Measurements from ENCODE around the gene SLC35F2.
"Not testable (repeated sequence)": the region's sequence is repeated elsewhere in the genome, so short reads cannot be mapped to it uniquely, and the experiment has no call there.

Gene SLC35F2, protein sequence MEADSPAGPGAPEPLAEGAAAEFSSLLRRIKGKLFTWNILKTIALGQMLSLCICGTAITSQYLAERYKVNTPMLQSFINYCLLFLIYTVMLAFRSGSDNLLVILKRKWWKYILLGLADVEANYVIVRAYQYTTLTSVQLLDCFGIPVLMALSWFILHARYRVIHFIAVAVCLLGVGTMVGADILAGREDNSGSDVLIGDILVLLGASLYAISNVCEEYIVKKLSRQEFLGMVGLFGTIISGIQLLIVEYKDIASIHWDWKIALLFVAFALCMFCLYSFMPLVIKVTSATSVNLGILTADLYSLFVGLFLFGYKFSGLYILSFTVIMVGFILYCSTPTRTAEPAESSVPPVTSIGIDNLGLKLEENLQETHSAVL

DNA sequence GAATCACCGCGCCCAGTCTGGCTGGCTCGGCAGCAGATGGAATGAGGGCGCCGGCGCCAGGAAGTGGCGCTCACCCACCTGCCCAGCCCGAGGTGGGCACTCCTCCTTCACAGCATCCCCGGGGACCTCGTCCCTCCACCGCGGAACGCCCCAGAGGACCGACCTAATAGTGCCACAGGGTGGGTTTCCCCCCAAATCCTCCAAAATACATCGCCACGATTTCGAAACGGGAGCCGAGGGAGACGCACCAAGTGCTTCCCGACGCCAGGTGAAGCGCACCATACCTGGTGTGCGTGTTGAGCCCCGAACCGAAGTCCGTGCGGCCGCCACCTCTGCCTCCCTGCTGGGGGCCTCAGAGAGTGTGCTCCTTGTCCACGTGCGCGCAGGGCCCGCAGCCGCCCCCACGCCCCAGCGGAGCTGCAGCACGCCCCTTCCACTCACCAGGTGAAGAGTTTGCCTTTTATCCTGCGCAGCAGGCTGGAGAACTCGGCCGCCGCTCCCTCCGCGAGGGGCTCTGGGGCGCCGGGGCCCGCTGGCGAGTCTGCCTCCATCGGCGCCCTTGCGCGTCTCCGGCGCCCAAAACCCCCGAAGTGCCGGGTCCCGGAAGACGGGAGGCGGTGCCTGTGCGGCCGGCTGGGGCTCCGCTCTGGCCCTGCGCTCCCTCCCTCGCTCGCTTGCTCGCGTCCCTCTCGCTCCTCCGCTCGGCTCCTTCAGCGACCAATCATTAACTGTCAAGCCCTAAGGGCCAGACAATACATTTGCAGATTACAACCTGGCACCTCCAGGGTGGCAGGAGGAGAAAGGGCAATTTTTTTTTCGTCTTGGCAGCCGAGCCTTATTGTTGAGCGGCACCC lies at the start of gene SLC35F2:
Gene SLC35F2 (minus strand): TSS at position 571 of the 854 bp plus-strand sequence. CDS start 20 bp downstream, at position 551.
- no peak for DNase-seq (ENCODE audit: low read depth, low spot score)

DNA sequence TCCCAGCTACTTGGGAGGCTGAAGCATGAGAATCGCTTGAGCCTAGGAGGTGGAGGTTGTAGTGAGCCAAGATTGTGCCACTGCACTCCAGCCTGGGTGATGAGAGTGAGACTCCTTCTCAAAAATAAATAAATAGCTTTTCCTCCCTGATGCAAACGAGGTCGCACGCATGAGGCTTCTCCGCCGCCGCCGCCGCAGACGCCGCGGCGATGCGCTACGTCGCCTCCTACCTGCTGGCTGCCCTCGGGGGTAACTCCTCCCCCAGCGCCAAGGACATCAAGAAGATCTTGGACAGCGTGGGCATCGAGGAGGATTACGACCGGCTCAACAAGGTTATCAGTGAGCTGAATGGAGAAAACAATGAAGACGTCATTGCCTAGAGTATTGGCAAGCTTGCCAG lies 49.6 kb upstream of the SLC35F2 start:
- no peak for DNase-seq (ENCODE audit: low read depth, low spot score)

DNA sequence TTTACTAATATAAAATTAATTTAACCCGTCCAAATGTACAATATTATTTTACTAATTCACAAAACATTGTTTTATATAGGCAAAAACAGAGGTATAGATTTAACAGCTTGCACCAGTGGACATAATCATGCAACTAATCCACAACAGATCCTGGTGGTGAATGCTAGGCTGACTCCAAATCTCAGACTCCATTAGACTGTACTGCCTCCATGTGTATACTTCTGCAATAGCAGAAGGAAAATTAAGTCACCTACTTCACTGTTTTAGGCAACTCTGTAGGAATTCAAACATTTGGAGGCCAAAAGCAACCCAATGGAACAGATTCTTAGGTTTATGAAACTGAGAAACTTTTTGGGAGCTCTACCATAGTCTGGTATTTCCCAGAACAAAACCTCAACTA lies 39.7 kb upstream of the SLC35F2 start:
- DNase-seq (ENCODE audit: low read depth, low spot score) = no peak

DNA sequence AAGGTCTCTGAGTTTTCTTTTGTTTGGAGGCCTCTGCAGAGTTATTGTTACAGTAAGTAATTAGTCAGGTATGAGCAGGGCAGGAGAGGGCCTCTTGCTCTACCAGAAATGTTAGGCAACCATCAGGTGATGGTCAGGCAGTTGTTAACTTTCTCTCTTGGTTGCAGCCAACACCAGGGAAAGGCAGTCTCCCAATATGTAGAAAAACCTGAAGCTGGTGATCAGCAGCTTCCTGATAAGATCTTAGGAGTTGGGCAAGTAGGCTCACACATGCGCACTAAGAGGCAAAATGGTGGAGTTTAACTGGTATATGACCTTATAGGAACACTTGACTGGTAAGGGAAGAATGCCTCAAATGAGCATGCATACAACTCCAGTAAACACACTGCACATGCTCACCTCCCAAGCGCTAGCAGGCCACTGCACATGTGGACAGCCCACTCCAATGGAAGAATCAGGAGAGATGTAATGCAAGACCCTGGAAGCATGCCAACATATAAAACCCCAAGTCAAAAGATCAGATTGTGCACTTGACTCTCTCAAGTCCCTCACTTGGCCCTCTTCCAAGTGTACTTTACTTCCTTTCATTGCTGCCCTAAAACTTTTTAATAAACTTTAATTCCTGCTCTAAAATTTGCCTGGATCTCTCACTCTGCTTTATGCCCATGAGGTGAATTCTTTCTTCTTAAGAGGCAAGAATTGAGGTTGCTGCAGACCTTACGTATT lies 23.7 kb upstream of the SLC35F2 start:
- no peak for DNase-seq (ENCODE audit: low read depth, low spot score)

DNA sequence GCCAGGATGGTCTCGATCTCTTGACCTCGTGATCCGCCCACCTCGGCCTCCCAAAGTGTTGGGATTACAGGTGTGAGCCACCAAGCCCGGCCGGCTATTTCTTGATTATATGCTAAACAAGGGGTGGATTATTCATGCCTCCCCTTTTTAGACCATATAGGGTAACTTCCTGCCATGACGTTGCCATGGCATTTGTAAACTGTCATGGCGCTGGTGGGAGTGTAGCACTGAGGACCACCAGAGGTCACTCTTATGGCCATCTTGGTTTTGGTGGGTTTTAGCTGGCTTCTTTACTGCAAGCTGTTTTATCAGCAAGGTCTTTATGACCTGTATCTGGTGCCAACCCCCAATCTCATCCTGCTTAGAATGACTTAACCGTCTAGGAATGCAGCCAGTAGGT lies 22.9 kb upstream of the SLC35F2 start:
- DNase-seq (ENCODE audit: low read depth, low spot score) = not testable (repeated sequence)

DNA sequence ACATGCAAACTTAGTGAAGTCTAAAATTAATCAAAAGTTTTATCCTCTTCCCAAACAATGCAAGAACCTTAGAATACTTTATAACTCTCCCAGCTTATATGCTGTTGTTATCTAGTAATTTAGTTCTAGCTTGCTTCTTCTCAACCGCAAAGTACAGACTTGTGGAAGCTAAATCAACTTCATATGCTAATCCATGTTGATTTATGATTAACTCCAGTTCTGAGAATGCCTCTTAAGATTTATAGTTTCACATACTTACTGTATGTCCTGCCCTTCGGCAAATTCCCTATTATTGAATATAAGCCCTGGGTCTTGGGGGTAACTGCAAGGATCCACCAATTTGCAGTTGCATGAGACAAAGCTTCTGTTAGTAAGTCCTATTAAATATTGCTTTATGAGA lies 17.6 kb upstream of the SLC35F2 start:
- DNase-seq (ENCODE audit: low read depth, low spot score) = no peak

DNA sequence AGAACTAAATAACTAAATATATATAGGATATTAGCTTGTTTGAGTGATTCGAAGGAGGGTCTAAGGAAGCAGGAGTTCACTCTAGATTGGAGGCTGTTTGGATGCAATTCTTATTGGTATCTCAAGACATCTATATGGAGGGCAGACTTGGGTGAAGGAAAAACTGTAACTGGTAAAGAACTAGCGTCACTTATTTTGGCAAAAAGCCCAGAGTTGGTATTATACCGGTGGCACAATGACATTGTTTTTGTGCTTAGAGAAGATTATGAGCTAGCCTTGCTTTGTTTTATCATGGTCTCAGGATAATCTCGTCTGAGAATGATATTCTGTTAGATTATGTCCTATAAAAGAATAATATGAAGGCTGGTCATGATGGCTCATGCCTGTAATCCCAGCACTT lies 6.0 kb upstream of the SLC35F2 start:
- no peak for DNase-seq (ENCODE audit: low read depth, low spot score)

DNA sequence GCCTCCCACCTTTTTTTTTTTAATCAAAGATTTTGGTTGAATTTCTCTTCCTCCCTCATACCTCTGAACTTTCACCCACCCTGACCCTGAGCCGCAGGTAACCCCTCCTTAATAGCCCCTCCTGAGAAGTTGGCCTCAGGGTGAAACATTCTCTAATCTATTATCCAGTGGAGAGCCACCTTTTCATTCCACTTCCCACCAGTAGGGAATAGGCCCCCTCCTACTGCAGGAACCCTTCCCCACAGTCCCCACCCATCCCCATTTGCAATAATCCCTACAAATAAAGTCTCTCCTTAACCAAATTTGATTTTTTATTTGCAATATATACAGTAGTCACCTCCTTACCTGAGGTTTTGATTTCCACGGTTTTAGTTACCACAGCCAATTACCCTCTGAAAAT lies 2.1 kb upstream of the SLC35F2 start:
- DNase-seq (ENCODE audit: low read depth, low spot score) = no peak

DNA sequence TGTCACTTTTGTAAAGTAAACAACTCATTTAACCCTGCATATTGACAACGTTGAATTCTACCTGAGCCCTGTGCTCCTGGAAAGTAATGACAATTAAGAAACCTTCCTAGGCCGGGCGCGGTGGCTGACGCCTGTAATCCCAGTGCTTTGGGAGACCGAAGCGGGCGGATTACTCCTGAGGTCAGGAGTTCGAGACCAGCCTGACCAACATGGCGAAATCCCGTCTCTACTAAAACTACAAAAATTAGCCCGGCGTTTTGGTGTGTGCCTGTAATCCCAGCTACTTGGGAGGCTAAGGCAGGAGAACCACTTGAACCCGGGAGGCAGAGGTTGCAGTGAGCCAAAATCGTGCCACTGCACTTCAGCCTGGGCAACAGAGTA lies 1.6 kb upstream of the SLC35F2 start:
- not testable (repeated sequence) for DNase-seq (ENCODE audit: low read depth, low spot score)

DNA sequence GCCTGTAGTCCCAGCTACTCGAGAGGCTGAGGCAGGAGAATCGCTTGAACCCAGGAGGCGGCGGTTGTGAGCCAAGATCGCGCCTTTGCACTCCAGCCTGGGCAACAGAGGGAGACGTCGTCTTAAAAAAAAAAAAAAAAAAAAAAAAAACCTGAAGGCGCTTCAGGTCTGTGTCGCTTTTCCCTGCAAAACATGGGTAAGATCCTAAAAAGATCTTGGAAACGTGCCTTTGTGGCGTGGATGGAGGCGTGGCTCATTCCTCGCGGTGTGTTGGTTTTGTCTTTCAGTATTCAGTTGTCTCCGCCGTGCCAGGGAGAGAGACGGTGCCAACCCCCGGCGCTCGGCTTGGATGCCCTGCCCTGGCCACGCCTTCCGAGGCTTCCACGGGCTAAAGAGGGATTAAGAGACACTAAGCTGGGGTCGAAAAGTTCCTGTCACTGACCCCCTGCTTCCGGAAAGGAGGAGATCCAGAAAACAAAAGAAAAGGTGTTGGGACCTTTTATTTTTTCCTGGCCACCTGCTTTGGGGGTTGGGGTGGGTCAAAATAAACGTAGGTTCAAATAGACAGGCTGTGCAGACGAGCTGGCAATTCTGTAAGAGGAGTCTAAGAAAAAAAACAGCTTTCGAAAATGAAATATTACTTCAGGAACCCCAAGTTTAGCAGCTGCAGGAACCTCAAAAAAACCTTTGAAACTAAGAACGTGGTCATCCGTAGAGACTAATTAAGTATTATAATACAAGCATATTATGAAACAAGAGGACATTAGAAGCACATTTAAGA lies 1.1 kb upstream of the SLC35F2 start:
- no peak for DNase-seq (ENCODE audit: low read depth, low spot score)

DNA sequence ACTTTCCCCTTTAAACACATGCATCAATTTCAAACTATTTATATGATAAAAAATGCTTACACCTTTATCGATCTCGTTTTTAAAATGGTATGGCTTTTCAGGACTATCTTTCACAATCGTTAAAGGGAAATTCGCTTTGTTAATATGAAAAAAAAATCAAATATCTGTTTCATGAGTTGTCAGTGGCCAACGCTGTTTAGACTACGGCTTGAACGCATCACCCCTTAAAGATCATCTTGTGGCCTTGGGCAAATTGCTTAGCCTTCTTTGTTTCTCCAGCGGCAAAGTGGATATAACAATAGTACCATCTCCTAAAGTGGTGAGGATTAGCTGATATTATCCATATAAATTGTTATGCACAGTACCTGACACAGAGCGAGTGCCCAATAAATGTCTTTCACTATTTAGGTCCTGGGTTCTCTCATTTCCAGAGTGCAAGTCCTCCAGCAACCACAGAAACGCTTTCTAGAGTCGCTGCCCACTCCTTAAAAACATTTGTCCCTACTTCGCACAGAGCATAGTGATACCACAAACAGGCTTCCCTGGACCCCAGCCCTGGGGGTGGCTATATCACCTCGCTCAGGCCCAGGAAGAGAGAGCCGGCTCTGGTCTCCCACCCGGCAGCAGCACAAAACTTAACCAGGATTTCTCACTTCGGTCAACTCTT lies 904 bp downstream of the SLC35F2 start:
- DNase-seq (ENCODE audit: low read depth, low spot score) = no peak

DNA sequence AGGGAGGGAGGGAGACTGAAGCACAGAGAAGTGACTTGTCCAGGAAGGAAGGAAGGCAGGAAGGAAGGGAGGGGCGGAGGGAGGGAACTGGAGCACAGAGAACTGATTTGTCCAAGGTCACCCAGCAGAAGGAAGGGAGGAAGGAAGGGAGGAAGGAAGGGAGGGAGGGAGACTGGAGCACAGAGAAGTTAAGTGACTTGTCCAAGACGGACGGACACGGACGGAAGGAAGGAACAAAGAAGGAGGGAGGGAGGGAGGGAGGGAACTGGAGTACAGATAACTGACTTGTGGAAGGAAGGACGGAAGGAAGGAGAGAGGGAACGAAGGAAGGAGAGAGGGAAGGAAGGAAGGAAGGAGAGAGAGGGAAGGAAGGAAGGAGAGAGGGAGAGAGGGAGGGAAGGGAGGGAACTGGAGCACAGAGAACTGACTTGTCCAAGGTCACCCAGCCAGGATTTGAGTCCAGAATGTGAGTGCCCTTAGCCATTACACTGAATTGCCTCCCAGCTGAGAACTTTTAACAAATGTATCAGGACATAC lies 1.5 kb downstream of the SLC35F2 start:
- DNase-seq (ENCODE audit: low read depth, low spot score) = no peak

DNA sequence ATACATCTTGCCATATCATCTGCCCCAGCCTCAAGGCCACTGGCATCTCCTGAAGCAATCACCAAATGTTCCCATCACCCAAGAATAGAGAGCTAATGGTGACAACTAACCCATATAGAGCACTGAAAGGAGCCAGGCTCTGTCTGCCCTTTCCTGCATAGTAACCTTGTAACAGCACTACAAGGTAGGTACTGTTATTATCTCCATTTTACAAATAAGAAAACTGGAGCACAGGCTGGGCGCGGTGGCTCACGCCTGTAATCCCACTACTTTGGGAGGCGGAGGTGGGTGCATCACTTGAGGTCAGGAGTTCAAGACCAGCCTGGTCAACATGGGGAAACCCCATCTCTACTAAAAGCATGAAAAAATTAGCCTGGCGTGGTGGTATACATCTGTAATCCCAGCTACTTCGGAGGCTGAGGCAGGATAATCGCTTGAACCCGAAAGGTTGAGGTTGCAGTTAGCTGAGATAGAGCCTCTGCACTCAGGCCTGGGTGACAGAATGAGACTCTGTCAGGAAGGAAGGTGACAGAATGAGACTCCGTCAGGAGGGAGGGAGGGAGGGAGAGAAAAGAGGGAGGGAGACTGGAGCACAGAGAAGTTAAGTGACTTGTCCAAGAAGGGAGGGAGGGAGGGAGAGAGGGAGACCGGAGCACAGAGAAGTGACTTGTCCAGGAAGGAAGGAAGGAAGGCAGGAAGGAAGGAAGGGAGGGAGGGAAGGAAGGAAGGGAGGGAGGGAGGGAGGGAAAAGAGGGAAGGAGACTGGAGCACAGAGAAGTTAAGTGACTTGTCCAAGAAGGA lies 2.2 kb downstream of the SLC35F2 start:
- DNase-seq (ENCODE audit: low read depth, low spot score) = no peak

DNA sequence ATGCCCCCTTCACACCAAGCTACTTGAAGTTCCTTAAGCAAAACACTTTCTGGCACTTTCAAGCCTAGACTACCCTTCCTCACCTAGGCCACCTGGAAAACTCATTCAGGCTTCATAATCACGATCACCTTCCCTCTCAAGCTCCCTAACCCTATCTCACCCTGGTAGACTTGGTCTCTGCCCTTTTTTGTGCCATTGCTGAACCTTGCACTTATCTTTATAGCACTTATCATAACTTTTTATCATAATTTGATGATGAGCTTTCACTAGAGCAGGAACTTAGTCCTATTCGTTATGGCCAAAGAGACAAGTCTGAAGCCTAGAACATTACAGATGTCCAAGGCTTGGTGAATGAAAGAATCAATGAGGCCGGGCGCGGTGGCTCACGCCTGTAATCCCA lies 5.5 kb downstream of the SLC35F2 start:
- DNase-seq (ENCODE audit: low read depth, low spot score) = no peak

DNA sequence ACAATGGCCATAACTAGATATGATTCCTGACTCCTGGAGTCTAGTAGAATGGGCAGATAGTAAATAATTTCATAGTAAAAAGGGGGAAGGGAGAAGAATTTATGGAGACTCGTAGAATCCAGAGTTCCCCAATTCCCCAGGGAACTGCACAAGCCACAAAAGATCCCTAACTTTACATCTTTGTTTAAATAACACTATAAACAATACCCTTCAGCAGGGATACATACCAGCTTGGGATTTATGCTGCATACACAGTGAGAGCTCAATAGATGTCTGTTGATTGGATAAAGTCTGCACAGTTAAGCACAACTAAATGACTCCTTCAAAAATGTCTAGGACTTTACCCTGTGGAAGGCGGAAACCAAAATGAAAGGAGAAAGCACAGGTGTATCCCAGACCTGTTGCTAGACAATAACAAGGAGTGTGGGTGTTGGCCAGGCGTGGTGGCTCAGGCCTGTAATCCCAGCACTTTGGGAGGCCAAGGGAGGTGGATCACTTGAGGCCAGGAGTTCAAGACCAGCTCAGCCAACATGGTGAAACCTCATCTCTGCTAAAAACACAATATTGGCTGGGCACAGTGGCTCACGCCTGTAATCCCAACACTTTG lies 6.8 kb downstream of the SLC35F2 start:
- DNase-seq (ENCODE audit: low read depth, low spot score) = no peak

DNA sequence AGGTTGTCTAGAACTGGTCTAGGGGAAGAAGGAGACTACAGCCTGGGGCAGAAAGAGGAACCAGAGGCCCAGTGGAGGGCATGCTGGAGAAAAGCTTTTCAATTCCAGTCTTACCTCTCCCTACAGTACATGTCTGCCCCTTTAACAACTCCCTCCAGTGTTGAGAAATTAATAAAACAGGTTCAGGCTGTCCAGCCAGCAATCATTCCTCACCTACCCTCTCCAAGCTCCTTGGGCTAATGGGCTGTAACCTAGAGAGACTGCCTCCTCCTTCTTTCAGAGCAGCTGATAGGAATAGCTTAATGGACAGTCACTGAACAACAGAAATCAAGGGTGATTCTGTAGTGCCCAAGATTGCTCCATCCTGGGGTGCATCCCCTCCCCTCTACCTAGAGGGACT lies 8.8 kb downstream of the SLC35F2 start:
- no peak for DNase-seq (ENCODE audit: low read depth, low spot score)

DNA sequence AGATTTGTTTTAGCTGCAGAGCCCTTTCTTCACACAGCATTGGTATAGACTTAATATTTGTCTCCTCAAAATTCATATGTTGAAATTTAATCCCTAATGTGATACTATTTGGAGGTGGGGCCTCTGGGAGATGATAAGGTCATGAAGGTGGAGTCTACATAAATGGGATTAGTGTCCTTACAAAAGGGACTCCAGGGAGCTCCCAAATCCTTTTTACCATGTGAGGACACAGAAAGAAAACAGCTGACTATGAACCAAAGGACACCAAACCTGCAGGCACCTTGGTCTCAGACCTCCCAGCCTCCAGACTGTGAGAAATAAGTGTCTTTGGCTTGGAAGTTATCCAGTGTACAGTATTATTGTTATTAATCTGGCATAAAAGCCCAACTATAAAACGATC lies 10.2 kb downstream of the SLC35F2 start:
- DNase-seq (ENCODE audit: low read depth, low spot score) = no peak

DNA sequence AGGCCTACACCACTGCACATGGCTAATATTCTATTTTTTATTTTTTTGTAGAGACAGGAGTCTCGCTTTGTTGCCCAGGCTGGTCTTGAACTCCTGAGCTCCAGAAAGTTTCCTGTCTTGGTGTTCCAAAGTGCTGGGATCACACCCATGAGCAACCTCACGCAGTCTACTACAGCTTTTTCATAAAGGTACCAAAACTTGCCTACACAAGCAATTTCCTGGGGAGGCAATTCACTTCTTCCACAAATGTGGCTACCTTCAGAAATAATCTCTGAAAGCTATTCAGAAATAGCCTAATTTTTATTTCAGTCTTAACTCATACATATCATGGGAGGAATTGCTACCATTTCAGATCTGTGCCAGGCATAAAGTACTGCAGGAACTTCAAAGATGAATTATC lies 11.4 kb downstream of the SLC35F2 start:
- no peak for DNase-seq (ENCODE audit: low read depth, low spot score)

DNA sequence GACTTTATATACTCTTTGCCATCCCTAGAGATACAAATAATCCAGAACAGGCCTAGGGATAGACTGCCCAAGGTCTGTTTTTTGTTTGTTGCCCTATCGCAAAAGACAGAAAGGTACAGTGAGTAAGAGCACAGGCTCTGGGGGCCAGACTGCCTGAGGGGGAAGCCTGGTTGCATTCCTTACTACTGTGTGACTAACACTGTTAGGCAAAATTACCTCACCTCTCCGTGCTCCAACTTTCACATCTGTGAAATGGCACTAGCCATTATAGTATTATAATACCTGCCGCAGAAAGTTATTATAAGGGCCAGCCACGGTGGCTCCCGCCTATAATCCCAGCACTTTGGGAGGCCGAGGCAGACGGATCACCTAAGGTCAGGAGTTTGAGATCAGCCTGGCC lies 14.5 kb downstream of the SLC35F2 start:
- DNase-seq (ENCODE audit: low read depth, low spot score) = no peak

All from iPS DF 19.7 (cell line).